HepG2 (cell line): Measurements from ENCODE around the gene INSR.

ENCODE experiments used
- ARHGAP35 ChIP-seq: sonication (generic); formaldehyde crosslinking; IDR thresholded peaks from 2 replicates; pipeline ENCODE4 v1.9.0; 2022; ENCODE audit warnings: mild to moderate bottlenecking, inconsistent platforms, moderate library complexity, missing genetic modification reagents, borderline replicate concordance
- ARID2 ChIP-seq: sonication (generic); formaldehyde crosslinking; IDR thresholded peaks from 2 replicates; pipeline ENCODE4 v1.8.1; 2022; ENCODE audit warnings: mild to moderate bottlenecking, missing genetic modification reagents, borderline replicate concordance
- CBFB ChIP-seq: sonication (generic); formaldehyde crosslinking; IDR thresholded peaks from 2 replicates; pipeline ENCODE4 v1.4.0; 2020; ENCODE audit warnings: missing genetic modification reagents
- EP300 ChIP-seq, 3 experiments: sonication (generic) in 1 of 3; formaldehyde crosslinking in 1 of 3; IDR thresholded peaks; 2 replicates each; pipeline versions ENCODE4 v1.5.1 to v1.6.1; 2011 to 2020; ENCODE audit warnings: low read depth in 2 of 3, low read length in 2 of 3, borderline replicate concordance in 1 of 3, improper control_type of control experiment in 1 of 3, mild to moderate bottlenecking in 1 of 3, missing genetic modification reagents in 1 of 3, moderate library complexity in 1 of 3
- FOXK2 ChIP-seq: fragments of 450-650 bp; IDR thresholded peaks from 2 replicates; pipeline ENCODE4 v1.6.1; 2016
- POLR2A ChIP-seq, 2 experiments: IDR thresholded peaks; 2 replicates each; pipeline ENCODE4 v1.6.1; 2011; ENCODE audit warnings: low read depth in 2 of 2, low read length in 2 of 2, mild to moderate bottlenecking in 1 of 2, moderate library complexity in 1 of 2; ENCODE audit not compliant: insufficient read depth in 1 of 2
- POLR2AphosphoS2 ChIP-seq: IDR thresholded peaks from 2 replicates; pipeline ENCODE4 v1.6.1; 2011; ENCODE audit warnings: low read depth, low read length, improper control_type of control experiment
- POLR2AphosphoS5 ChIP-seq: IDR thresholded peaks from 2 replicates; pipeline ENCODE4 v1.6.1; 2012; ENCODE audit warnings: low read depth, low read length
- RAD21 ChIP-seq: fragments of 450-650 bp; formaldehyde crosslinking; IDR thresholded peaks from 2 replicates; pipeline ENCODE4 v1.5.0; 2020; ENCODE audit warnings: mild to moderate bottlenecking
- RBM22 ChIP-seq: fragments of 200-400 bp; formaldehyde crosslinking; optimal IDR thresholded peaks from 2 replicates; pipeline ENCODE3; 2017; ENCODE audit warnings: mild to moderate bottlenecking, low read length, moderate library complexity
- TBX2 ChIP-seq: sonication (generic); formaldehyde crosslinking; IDR thresholded peaks from 2 replicates; pipeline ENCODE4 v1.5.0; 2020; ENCODE audit warnings: missing genetic modification reagents, mild to moderate bottlenecking, borderline replicate concordance
- TF ChIP-seq, protein P1 (sequence below), 2 experiments: IDR thresholded peaks; 2 replicates each; pipeline ENCODE4 v1.6.1; 2011 to 2012; ENCODE audit warnings: low read length in 2 of 2, borderline replicate concordance in 1 of 2, low read depth in 1 of 2, mild to moderate bottlenecking in 1 of 2, moderate library complexity in 1 of 2
- TF ChIP-seq, protein P2 (sequence below): sonication (generic); formaldehyde crosslinking; IDR thresholded peaks from 2 replicates; pipeline ENCODE4 v1.5.0; 2020; ENCODE audit warnings: mild to moderate bottlenecking, missing genetic modification reagents, moderate library complexity
- TF ChIP-seq, protein P3 (sequence below): sonication (generic); formaldehyde crosslinking; IDR thresholded peaks from 2 replicates; pipeline ENCODE4 v1.4.0; 2020; ENCODE audit warnings: missing genetic modification reagents

DNA sequence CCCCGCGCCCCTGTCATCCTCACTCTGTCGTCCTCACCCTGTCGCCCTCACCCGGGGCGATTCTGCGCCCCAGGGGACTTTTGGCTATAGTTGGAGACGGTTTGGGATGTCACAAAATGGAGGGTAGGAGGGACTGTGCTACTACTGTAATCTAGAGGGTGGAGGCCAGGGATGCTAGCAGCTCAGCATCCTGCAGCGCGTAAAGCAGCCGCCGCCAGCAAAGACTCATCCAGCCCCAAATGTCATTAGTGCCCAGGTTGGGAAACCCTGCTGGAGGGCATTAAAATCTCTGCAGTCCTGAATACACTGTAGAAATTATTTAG, 224.3 kb downstream of the INSR start:
- TF ChIP-seq POLR2AphosphoS2 = no peak
- no peak for TF ChIP-seq RBM22
- no peak for TF ChIP-seq RAD21 (CRISPR knock-in tag)
- no peak for TF ChIP-seq CBFB (CRISPR knock-in tag)
- TF ChIP-seq POLR2A (IDR thresholded peaks at IDR 0.05; ENCODE audit: insufficient read depth in 1 of 2, low read depth in 2 of 2, low read length in 2 of 2) = no peak
- no peak for TF ChIP-seq EP300 (IDR thresholded peaks at IDR 0.05; ENCODE audit: low read depth in 2 of 2, low read length in 2 of 2)
- TF ChIP-seq EP300 (CRISPR knock-in tag; IDR thresholded peaks at IDR 0.05; ENCODE audit: borderline replicate concordance) = no peak
- TF ChIP-seq ARHGAP35 = no peak
- no peak for TF ChIP-seq FOXK2
- TF ChIP-seq, protein P1, sequence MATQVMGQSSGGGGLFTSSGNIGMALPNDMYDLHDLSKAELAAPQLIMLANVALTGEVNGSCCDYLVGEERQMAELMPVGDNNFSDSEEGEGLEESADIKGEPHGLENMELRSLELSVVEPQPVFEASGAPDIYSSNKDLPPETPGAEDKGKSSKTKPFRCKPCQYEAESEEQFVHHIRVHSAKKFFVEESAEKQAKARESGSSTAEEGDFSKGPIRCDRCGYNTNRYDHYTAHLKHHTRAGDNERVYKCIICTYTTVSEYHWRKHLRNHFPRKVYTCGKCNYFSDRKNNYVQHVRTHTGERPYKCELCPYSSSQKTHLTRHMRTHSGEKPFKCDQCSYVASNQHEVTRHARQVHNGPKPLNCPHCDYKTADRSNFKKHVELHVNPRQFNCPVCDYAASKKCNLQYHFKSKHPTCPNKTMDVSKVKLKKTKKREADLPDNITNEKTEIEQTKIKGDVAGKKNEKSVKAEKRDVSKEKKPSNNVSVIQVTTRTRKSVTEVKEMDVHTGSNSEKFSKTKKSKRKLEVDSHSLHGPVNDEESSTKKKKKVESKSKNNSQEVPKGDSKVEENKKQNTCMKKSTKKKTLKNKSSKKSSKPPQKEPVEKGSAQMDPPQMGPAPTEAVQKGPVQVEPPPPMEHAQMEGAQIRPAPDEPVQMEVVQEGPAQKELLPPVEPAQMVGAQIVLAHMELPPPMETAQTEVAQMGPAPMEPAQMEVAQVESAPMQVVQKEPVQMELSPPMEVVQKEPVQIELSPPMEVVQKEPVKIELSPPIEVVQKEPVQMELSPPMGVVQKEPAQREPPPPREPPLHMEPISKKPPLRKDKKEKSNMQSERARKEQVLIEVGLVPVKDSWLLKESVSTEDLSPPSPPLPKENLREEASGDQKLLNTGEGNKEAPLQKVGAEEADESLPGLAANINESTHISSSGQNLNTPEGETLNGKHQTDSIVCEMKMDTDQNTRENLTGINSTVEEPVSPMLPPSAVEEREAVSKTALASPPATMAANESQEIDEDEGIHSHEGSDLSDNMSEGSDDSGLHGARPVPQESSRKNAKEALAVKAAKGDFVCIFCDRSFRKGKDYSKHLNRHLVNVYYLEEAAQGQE (IDR thresholded peaks at IDR 0.05; ENCODE audit: borderline replicate concordance in 1 of 2, low read depth in 1 of 2, low read length in 2 of 2) = no peak
- TF ChIP-seq, protein P2, sequence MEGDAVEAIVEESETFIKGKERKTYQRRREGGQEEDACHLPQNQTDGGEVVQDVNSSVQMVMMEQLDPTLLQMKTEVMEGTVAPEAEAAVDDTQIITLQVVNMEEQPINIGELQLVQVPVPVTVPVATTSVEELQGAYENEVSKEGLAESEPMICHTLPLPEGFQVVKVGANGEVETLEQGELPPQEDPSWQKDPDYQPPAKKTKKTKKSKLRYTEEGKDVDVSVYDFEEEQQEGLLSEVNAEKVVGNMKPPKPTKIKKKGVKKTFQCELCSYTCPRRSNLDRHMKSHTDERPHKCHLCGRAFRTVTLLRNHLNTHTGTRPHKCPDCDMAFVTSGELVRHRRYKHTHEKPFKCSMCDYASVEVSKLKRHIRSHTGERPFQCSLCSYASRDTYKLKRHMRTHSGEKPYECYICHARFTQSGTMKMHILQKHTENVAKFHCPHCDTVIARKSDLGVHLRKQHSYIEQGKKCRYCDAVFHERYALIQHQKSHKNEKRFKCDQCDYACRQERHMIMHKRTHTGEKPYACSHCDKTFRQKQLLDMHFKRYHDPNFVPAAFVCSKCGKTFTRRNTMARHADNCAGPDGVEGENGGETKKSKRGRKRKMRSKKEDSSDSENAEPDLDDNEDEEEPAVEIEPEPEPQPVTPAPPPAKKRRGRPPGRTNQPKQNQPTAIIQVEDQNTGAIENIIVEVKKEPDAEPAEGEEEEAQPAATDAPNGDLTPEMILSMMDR (CRISPR knock-in tag) = no peak
- TF ChIP-seq POLR2AphosphoS5 = no peak
- TF ChIP-seq, protein P3, sequence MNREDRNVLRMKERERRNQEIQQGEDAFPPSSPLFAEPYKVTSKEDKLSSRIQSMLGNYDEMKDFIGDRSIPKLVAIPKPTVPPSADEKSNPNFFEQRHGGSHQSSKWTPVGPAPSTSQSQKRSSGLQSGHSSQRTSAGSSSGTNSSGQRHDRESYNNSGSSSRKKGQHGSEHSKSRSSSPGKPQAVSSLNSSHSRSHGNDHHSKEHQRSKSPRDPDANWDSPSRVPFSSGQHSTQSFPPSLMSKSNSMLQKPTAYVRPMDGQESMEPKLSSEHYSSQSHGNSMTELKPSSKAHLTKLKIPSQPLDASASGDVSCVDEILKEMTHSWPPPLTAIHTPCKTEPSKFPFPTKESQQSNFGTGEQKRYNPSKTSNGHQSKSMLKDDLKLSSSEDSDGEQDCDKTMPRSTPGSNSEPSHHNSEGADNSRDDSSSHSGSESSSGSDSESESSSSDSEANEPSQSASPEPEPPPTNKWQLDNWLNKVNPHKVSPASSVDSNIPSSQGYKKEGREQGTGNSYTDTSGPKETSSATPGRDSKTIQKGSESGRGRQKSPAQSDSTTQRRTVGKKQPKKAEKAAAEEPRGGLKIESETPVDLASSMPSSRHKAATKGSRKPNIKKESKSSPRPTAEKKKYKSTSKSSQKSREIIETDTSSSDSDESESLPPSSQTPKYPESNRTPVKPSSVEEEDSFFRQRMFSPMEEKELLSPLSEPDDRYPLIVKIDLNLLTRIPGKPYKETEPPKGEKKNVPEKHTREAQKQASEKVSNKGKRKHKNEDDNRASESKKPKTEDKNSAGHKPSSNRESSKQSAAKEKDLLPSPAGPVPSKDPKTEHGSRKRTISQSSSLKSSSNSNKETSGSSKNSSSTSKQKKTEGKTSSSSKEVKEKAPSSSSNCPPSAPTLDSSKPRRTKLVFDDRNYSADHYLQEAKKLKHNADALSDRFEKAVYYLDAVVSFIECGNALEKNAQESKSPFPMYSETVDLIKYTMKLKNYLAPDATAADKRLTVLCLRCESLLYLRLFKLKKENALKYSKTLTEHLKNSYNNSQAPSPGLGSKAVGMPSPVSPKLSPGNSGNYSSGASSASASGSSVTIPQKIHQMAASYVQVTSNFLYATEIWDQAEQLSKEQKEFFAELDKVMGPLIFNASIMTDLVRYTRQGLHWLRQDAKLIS (CRISPR knock-in tag) = no peak
- no peak for TF ChIP-seq TBX2
- no peak for TF ChIP-seq ARID2 (CRISPR knock-in tag)
